Vagina (tissue), 2 donors: ENCODE measurements around the gene NEURL3. TPM values are rescaled to one million over a fixed set of nuclear protein-coding genes. Genes with fewer than 3 reads are reported as not detected.

ENCODE experiments used
- DNase-seq, 2 donors: peaks; one replicate each; pipeline ENCODE4 v3.0.0-alpha.2; 2017; ENCODE audit errors: extremely low spot score in 2 of 2
- H3K27ac ChIP-seq: fragments of 200-600 bp; sonication (generic); one replicate; pipeline ENCODE4 v1.5.1; 2019
- H3K27me3 ChIP-seq: fragments of 200-600 bp; sonication (generic); one replicate; pipeline ENCODE4 v1.5.1; 2019
- H3K36me3 ChIP-seq, 2 donors: fragments of 200-600 bp; sonication (generic); one replicate each; pipeline ENCODE4 v1.5.1; 2017 to 2019
- H3K4me1 ChIP-seq: fragments of 200-600 bp; sonication (generic); one replicate; pipeline ENCODE4 v1.5.1; 2019
- H3K4me3 ChIP-seq, 2 donors: fragments of 200-600 bp; sonication (generic); 1 replicate in 1 of 2; 2 replicates in 1 of 2; pipeline ENCODE4 v1.5.1; 2016 to 2019
- H3K9me3 ChIP-seq: fragments of 200-600 bp; sonication (generic); one replicate; pipeline ENCODE4 v1.5.1; 2019
- POLR2A ChIP-seq, 2 donors: fragments of 450-650 bp; IDR thresholded peaks; one replicate each; pipeline ENCODE4 v1.6.1; 2017; ENCODE audit warnings: antibody characterized with exemption in 2 of 2, mild to moderate bottlenecking in 2 of 2, moderate library complexity in 2 of 2
- POLR2AphosphoS5 ChIP-seq, 2 donors: sonication (generic); formaldehyde crosslinking; IDR thresholded peaks; one replicate each; pipeline ENCODE4 v1.9.0; 2017; ENCODE audit warnings: antibody characterized with exemption in 2 of 2, mild to moderate bottlenecking in 2 of 2, low read depth in 1 of 2; ENCODE audit not compliant: insufficient read depth in 1 of 2
- intact Hi-C: fragments of 100-400 bp; cut with DNase I; formaldehyde crosslinking; loops from one replicate; pipeline ENCODE4 v1.15.1; 2023
- total RNA-seq: library from RNA; depleted of rRNA; stranded (reverse); fragments of >200 nt; gene quantifications from one replicate; pipeline ENCODE4 v1.2.3, GENCODE V29; 2016
- TF ChIP-seq, protein P1 (sequence below), 3 experiments: fragments of 450-650 bp in 2 of 3; fragments of 200-600 bp in 1 of 3; sonication (generic) in 1 of 3; IDR thresholded peaks; one replicate each; pipeline ENCODE4 v1.5.1; 2017 to 2019; ENCODE audit warnings: antibody characterized with exemption in 3 of 3, mild to moderate bottlenecking in 2 of 3, moderate library complexity in 2 of 3

NEURL3 gene
- total RNA-seq, 1 donor from 2014 or later = 2.5 TPM

DNA sequence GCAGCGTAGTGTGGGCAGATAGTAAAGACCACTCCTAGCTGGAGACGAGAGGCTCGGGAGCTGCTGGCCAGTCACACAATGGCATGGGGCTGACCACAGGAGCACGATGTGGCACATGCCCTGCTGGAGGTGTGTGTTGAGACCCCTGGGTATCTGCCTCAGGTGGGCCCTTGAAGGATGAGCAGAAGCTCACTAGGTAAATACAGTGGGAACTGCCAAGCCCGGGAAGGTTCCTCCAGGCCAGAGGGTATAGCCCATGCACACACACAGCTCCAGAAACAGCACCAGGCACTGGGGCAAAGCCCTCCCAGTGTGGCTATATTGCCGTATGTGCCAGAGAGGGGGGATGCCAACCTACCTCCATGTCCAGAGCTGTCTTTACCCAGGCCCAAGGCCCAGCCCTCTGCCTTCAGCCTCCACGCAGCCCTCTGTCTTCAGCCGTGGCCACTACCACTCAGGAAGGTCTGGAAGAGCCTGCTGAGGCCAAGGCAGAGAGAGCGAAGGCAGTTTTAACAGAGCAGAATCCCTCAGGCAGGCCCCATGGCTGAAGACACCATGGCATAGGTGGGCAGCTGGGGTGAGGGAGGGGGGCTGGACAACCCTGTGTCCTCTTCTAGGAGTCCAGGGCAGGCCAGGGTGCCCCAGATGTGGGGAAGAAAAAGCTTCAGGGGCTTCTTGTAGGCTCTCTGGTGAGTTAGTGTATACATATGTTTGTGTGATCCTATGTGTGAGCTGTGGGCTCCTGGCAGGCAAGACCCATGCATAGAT is 24.4 kb upstream of the NEURL3 start:
- TF ChIP-seq POLR2AphosphoS5 (IDR thresholded peaks at IDR 0.05; ENCODE audit: insufficient read depth in 1 of 2, low read depth in 1 of 2) = no peak
- TF ChIP-seq POLR2A (IDR thresholded peaks at IDR 0.05) = no peak
- TF ChIP-seq, protein P1, sequence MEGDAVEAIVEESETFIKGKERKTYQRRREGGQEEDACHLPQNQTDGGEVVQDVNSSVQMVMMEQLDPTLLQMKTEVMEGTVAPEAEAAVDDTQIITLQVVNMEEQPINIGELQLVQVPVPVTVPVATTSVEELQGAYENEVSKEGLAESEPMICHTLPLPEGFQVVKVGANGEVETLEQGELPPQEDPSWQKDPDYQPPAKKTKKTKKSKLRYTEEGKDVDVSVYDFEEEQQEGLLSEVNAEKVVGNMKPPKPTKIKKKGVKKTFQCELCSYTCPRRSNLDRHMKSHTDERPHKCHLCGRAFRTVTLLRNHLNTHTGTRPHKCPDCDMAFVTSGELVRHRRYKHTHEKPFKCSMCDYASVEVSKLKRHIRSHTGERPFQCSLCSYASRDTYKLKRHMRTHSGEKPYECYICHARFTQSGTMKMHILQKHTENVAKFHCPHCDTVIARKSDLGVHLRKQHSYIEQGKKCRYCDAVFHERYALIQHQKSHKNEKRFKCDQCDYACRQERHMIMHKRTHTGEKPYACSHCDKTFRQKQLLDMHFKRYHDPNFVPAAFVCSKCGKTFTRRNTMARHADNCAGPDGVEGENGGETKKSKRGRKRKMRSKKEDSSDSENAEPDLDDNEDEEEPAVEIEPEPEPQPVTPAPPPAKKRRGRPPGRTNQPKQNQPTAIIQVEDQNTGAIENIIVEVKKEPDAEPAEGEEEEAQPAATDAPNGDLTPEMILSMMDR (IDR thresholded peaks at IDR 0.05) = no peak
- H3K9me3 ChIP-seq = no peaks in the 10 kb centered on the region
- no peak for DNase-seq
- H3K27ac ChIP-seq = peak overlapping the region; percentile 98
- H3K4me1 ChIP-seq = peaks cover 82% of the 10 kb centered on the region
- no peaks in the 10 kb centered on the region for H3K27me3 ChIP-seq
- H3K4me3 ChIP-seq = no peak overlapping the region
- H3K36me3 ChIP-seq = no peaks in the 10 kb centered on the region
- intact Hi-C loops = loop anchor here (10.0 kb wide), 1 partner anchor 105 kb away; the partner anchor contains the start of gene KANSL3

GRCh38 chr2:96528700-96529375 is 23.7 kb upstream of the NEURL3 start:
- no peak for TF ChIP-seq POLR2A (IDR thresholded peaks at IDR 0.05)
- no peak for TF ChIP-seq POLR2AphosphoS5 (IDR thresholded peaks at IDR 0.05; ENCODE audit: insufficient read depth in 1 of 2, low read depth in 1 of 2)
- TF ChIP-seq, protein P1 (IDR thresholded peaks at IDR 0.05) = no peak
- Histone ChIP-seq H3K27me3 (no peaks in the 10 kb centered on the region), H3K4me3 (no peak overlapping the region), H3K36me3 (no peaks in the 10 kb centered on the region), H3K4me1 (peaks cover 79% of the 10 kb centered on the region), H3K9me3 (no peaks in the 10 kb centered on the region), H3K27ac (peak overlapping the region; percentile 98)
- intact Hi-C loops = no loop called here
- no peak for DNase-seq

- intact Hi-C loops = no loop called here
- peak overlapping the region; percentile 58 to 61 for H3K4me3 ChIP-seq
These were observed 23.0 kb upstream of the NEURL3 start for GRCh38 chr2:96528006-96528699.

GRCh38 chr2:96527286-96528005 is 22.3 kb upstream of the NEURL3 start:
- no peak for DNase-seq
- no peak for TF ChIP-seq POLR2A (IDR thresholded peaks at IDR 0.05)
- TF ChIP-seq, protein P1 (IDR thresholded peaks at IDR 0.05) = peak in 1 of 3 experiments; percentile 38
- TF ChIP-seq POLR2AphosphoS5 (IDR thresholded peaks at IDR 0.05; ENCODE audit: insufficient read depth in 1 of 2, low read depth in 1 of 2) = peak in 1 of 2 donors; percentile 31
- intact Hi-C loops = no loop called here
- Histone ChIP-seq H3K36me3 (no peaks in the 10 kb centered on the region), H3K9me3 (no peaks in the 10 kb centered on the region), H3K4me3 (peak overlapping the region; percentile 58 to 61), H3K27ac (peak overlapping the region; percentile 98), H3K4me1 (peaks cover 70% of the 10 kb centered on the region), H3K27me3 (no peaks in the 10 kb centered on the region)

More at GRCh38 chr2:96528006-96528699, 23.0 kb upstream of the NEURL3 start:
- DNase-seq = no peak
- peaks cover 77% of the 10 kb centered on the region for H3K4me1 ChIP-seq
- H3K27me3 ChIP-seq = no peaks in the 10 kb centered on the region
- TF ChIP-seq POLR2A (IDR thresholded peaks at IDR 0.05) = no peak
- peak in 1 of 2 donors; percentile 48 for TF ChIP-seq POLR2AphosphoS5 (IDR thresholded peaks at IDR 0.05; ENCODE audit: insufficient read depth in 1 of 2, low read depth in 1 of 2)
- TF ChIP-seq, protein P1 (IDR thresholded peaks at IDR 0.05) = no peak
- H3K36me3 ChIP-seq = no peaks in the 10 kb centered on the region
- peak overlapping the region; percentile 98 for H3K27ac ChIP-seq
- no peaks in the 10 kb centered on the region for H3K9me3 ChIP-seq
